Measurements from ENCODE around the gene CDH11.

Gene CDH11

DNA sequence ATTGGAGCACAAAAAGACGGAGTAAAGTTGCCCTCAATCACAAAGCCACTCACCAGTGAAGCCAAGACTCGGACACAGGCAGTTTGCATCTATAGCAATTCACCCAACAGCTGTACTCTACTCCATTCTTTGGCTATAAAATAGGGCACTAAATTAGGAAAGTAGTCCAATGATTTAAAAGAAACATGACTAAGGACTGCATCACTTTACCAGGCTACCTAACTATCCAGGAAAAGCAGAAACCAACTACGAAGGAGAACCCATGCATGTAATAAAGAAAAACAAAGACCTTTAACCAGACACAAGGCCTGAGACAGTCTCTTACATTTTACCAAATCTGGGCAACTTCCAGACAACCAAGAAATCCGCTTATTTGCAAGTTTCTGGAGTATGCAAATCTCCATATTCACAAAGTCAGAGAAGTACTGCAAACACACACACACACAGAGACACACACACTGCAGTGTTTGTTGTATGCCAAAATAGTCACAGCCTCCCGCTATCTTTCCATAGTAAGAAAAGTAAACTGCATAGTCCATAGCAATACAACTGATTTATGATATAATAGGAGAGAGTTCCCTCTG is 59.8 kb downstream of the CDH11 start:
- DNase-seq (ENCODE audit: low read depth): no peak
- TF ChIP-seq, protein P1, sequence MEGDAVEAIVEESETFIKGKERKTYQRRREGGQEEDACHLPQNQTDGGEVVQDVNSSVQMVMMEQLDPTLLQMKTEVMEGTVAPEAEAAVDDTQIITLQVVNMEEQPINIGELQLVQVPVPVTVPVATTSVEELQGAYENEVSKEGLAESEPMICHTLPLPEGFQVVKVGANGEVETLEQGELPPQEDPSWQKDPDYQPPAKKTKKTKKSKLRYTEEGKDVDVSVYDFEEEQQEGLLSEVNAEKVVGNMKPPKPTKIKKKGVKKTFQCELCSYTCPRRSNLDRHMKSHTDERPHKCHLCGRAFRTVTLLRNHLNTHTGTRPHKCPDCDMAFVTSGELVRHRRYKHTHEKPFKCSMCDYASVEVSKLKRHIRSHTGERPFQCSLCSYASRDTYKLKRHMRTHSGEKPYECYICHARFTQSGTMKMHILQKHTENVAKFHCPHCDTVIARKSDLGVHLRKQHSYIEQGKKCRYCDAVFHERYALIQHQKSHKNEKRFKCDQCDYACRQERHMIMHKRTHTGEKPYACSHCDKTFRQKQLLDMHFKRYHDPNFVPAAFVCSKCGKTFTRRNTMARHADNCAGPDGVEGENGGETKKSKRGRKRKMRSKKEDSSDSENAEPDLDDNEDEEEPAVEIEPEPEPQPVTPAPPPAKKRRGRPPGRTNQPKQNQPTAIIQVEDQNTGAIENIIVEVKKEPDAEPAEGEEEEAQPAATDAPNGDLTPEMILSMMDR (IDR thresholded peaks at IDR 0.05; ENCODE audit: control insufficient read depth, insufficient read depth, low read depth, low read length, missing control alignments): no peak
- no peak overlapping the region for H3K4me3 ChIP-seq (ENCODE audit: control insufficient read depth, low read depth, low read length)

DNA sequence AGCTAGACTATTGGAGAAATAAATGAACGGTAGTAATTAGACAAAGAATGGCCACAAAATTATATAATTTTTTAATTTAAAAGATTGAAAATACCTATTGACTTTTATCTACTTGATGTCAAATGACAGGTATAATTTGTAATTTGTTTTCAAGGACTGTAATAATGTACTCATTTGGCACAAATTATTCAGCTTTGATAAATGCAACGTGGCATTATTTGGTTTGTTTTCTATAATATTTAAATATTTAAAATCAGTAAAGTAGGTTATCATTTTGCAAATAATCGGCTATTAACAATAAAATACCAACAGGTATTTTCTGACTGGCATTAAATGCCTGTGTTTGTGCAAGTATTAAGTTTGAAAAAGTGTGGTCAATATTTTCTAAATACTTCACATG is 60.6 kb downstream of the CDH11 start:
- DNase-seq (ENCODE audit: low read depth): no peak
- TF ChIP-seq, protein P1 (IDR thresholded peaks at IDR 0.05; ENCODE audit: control insufficient read depth, insufficient read depth, low read depth, low read length, missing control alignments): no peak
- no peak overlapping the region for H3K4me3 ChIP-seq (ENCODE audit: control insufficient read depth, low read depth, low read length)

DNA sequence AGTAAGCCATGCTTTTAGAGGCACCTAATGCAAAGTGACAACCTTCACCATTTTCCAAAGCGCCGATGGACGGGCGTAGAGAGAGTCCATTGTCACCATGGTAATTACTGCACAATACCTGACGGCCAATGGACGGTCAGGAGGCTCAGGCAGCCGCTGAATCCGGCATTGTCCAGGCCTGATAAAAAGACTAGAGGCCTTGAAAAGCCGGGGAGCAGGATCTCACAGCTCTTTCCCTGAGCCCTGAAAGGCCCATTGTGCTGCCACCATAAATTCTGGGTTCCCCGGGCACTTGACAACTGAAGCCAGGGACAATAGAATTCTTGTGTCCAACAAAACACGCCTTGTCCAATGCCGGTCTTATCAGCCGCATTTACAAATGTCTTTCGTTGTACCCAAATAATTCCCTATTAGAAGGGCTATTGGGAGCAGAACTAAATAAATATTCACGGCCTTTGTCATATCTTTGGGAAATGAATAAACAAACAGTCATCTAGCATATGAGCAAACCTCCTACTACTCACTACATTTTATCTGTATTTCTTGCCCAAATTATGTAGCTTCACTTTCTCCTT is 62.4 kb downstream of the CDH11 start:
- TF ChIP-seq, protein P1 (IDR thresholded peaks at IDR 0.05; ENCODE audit: control insufficient read depth, insufficient read depth, low read depth, low read length, missing control alignments): no peak
- no peak for DNase-seq (ENCODE audit: low read depth)

DNA sequence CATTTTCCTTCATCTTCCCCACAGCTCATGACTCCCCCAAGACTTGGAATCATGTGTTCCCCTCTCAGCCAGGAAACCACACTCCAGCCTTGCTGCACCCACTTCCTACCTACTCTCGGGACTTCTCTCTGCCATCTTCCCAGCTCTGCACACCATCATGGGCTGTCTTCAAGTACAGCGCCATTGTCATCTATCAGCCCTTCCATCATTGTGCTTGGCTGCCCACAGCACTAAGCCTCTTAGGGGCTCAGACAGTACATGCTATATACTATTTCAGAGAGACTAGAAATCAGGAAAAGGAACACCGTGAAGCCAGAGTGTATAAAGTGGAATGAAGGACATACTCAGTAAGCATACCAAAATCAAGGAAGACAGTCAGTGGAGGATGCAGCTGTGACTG is 64.7 kb downstream of the CDH11 start:
- no peak for DNase-seq (ENCODE audit: low read depth)
- TF ChIP-seq, protein P1 (IDR thresholded peaks at IDR 0.05; ENCODE audit: control insufficient read depth, insufficient read depth, low read depth, low read length, missing control alignments): no peak
- no peak overlapping the region for H3K4me3 ChIP-seq (ENCODE audit: control insufficient read depth, low read depth, low read length)

More for the DNA sequence above, 62.4 kb downstream of the CDH11 start:
- no peak overlapping the region for H3K4me3 ChIP-seq (ENCODE audit: control insufficient read depth, low read depth, low read length)

DNA sequence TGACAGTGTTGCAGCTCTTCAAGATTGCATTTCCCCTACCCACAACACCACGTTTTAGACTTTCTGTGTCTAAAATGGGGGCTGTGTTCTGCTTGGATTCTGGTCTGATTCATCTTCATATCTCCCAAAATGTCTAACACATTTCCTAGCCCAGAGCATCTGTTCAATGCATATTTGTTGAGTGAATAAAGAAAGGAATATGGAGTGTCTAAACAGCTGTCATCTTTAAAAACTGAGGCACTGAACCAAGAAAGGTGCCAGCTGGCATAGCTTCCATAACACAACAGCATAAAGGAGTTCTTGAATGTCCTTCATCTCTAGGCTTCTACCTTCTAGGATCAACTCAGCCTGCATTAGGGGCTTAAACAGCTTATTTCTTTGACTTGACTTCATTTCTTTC is 67.4 kb downstream of the CDH11 start:
- H3K4me3 ChIP-seq (ENCODE audit: control insufficient read depth, low read depth, low read length): no peak overlapping the region
- TF ChIP-seq, protein P1 (IDR thresholded peaks at IDR 0.05; ENCODE audit: control insufficient read depth, insufficient read depth, low read depth, low read length, missing control alignments): no peak
- no peak for DNase-seq (ENCODE audit: low read depth)

DNA sequence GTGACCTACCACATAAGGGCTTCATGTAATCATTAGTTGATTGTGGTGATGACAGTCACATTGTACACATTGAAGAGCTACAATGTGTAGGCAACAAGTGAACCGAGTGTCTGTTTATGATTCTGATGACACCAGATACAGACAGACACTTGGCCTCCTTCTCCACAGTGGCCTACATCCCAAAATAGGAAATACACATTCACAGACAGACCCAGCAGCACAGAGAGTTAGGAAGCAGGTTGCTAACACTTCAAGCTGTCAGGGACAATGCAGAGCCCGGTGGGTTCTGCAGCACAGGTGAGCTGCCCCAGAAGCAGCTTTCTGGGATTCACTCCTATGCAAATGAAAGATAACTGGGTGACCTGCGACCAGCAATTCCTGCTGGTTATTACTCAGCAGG is 72.2 kb downstream of the CDH11 start:
- no peak overlapping the region for H3K4me3 ChIP-seq (ENCODE audit: control insufficient read depth, low read depth, low read length)
- TF ChIP-seq, protein P1 (IDR thresholded peaks at IDR 0.05; ENCODE audit: control insufficient read depth, insufficient read depth, low read depth, low read length, missing control alignments): no peak
- DNase-seq (ENCODE audit: low read depth): no peak

Measured in AG09309 (cell line).